PC-3 (cell line): Measurements from ENCODE around the gene HNRNPH1.

Experiments
- EZH2phosphoT487 ChIP-seq: fragments of 300-600 bp; sonication (generic); IDR thresholded peaks from 2 replicates; pipeline ENCODE4 v1.6.1; 2018; ENCODE audit warnings: mild to moderate bottlenecking, antibody characterized with exemption, low read length, borderline replicate concordance
- TF ChIP-seq, protein P1 (sequence below): fragments of 300-600 bp; sonication (generic); conservative IDR thresholded peaks from 2 replicates; pipeline ENCODE4 v1.5.1; 2017; ENCODE audit warnings: antibody characterized with exemption, low read depth, mild to moderate bottlenecking, low read length

GRCh38 chr5:179609834-179610108 is 13.7 kb downstream of the HNRNPH1 start:
- TF ChIP-seq, protein P1, sequence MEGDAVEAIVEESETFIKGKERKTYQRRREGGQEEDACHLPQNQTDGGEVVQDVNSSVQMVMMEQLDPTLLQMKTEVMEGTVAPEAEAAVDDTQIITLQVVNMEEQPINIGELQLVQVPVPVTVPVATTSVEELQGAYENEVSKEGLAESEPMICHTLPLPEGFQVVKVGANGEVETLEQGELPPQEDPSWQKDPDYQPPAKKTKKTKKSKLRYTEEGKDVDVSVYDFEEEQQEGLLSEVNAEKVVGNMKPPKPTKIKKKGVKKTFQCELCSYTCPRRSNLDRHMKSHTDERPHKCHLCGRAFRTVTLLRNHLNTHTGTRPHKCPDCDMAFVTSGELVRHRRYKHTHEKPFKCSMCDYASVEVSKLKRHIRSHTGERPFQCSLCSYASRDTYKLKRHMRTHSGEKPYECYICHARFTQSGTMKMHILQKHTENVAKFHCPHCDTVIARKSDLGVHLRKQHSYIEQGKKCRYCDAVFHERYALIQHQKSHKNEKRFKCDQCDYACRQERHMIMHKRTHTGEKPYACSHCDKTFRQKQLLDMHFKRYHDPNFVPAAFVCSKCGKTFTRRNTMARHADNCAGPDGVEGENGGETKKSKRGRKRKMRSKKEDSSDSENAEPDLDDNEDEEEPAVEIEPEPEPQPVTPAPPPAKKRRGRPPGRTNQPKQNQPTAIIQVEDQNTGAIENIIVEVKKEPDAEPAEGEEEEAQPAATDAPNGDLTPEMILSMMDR = no peak
- no peak for TF ChIP-seq EZH2phosphoT487
